Stimulated activated CD4-positive, alpha-beta T cell treated with anti-CD3 and anti-CD28 coated beads, Interleukin-2, amount 100 ng/mL, for 48 hours (primary cell): ENCODE data around the gene SMIM14.
"Not testable (repeated sequence)": the region's sequence is repeated elsewhere in the genome, so short reads cannot be mapped to it uniquely, and the experiment has no call there.

ENCODE experiments used
- DNase-seq, 2 donors: peaks; one replicate each; pipeline ENCODE4 v3.0.0-alpha.2; 2020

Gene SMIM14

GRCh38 chr4:39642885-39643552 lies 4.4 kb upstream of the SMIM14 start:
- DNase-seq: no peak

DNA sequence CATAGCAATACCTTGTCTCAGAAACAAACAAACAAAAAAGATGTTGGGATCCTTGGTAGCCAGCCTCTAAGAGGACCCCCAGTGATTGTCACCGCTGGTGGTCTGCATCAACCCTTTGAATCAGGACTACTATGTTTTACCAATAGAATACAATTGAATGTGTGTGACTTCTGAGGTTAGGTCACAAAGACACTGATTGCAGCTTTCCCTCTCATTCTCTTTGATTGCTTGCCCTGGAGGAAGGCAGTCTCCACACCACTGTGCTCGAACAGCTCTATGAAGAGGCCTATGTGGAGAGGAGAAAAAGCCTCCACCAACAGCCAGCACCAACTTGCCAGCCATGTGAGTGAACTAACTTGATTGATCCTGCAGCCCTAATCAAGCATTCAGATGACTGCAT lies 2.8 kb upstream of the SMIM14 start:
- no peak for DNase-seq

GRCh38 chr4:39637586-39638353 lies 895 bp downstream of the SMIM14 start:
- peak; percentile 2 to 7 for DNase-seq

GRCh38 chr4:39637221-39637585 lies 1.5 kb downstream of the SMIM14 start:
- no peak for DNase-seq

DNA sequence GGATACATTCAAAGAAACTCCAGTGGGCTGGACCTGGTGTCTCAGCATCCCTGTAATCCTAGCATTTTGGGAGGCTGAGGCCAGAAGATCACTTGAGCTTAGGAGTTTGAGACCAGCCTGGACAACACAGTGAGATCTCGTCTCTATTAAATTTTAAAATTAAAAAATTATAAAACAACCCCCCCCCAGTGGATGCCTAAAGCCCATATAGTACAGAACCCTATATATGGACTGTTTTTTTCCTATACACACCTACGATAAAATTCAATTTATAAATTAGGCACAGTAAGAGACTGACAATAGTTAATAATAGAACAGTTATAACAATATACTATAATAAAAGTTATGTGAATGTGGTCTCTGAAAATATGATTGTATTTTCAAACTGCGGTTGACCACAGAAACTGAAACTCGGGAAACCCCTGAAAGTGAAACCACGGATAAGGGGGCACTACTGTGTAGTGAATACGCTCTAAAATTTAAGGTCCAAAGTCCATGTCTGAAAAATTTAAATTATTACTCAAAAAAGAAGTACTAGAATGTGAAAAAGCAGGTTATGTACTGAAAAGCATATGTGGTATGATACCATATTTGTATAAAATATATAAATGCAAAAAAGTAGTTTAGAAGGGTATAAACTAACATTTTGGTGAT lies 2.0 kb downstream of the SMIM14 start:
- DNase-seq: no peak

DNA sequence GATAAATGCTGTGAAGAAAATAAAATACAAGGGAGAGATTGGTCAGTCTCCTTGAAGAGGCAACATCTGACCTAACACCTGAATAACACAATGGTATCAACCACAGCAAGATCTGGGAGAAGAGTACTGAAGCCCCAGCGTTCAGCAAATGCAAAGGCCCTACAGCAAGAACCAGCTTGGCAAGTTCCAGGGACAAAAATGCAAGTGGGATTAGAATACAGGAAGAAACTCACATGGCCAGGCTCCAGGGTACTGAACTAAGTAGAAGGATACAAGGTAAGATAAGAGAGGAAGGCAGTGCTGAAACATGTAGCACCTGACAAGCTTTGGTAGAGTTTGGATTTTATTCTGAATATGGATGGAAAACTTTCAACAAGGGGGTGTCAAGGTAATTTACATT lies 3.6 kb downstream of the SMIM14 start:
- DNase-seq: no peak

DNA sequence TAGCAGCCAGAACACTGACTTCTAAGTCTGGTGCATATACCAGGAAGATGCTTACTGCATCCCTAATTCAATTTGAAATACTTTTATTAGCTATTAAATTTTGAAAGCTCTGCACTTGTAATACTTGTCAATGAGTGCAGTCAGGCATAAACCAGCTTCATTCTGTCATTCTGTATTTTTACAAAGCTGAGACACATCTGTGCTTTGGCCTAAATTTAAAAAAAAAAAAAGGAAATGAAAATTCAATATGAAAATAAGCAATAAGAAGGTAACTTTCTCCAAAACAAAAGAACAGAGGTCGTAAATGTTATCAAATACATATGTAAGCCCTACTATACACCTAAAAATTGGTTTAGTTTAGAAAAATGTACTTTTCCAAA lies 7.0 kb downstream of the SMIM14 start:
- DNase-seq: no peak

- no peak for DNase-seq
Measured at GRCh38 chr4:39627413-39627812, 11.3 kb downstream of the SMIM14 start.

GRCh38 chr4:39626913-39627312 lies 11.8 kb downstream of the SMIM14 start:
- DNase-seq: no peak

GRCh38 chr4:39626261-39626660 lies 12.4 kb downstream of the SMIM14 start:
- no peak for DNase-seq

DNA sequence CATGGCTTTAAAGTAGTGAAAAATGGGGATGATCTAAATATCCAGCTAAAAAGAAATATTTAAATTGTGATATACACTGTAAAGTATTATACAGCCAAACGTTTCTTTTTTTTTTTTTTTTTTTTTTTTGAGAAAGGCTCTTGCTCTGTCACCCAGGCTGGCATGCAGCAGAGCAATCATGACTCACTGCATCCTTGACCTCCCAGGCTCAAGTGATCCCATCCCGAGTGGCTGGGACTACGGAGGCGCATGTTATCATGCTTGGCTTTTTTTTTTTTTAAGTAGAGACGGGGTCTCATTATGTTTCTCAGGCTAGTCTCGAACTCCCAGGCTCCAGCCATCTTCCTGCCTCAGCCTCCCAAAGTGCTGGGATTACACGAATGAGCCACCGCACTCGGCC lies 17.1 kb downstream of the SMIM14 start:
- no peak for DNase-seq

- DNase-seq: no peak
Measured at GRCh38 chr4:39620551-39621313, 17.9 kb downstream of the SMIM14 start.

DNA sequence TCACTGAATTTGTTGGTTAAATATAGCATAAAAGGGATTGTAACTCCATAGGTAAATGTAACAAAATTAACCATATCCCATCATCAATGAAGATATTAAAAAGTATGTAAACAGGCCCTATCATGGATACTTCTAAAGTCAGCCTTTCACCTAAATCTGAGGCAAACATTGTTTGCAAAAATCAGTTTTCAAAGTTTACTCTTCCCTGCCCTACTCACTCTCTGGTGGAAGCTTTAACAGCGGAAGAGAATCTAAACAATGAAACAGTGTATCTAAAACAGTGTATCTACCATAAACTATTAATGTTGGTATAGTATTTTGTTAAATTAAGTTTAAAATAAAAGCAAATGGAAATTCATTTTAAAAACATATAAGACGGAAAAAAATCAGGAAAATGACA lies 21.1 kb downstream of the SMIM14 start:
- no peak for DNase-seq

DNA sequence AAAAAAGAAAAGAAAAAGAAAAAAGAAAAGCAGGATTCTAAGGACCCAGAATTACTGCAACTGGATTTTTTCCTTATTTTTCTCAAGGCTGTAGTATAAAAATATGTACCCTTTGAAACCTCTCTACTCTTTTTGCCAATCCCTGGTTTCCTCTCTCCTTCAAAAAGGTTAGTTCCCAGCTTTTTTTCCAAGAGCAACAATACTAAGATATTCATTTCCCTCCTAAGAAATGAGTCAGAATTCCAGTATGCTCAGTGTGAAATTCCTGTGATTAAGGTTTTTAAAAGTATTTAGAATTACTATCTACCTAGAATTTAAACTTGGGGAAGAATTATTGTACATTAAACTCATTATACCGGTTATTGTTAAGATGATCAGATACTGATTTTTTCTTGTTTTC lies 22.0 kb downstream of the SMIM14 start:
- no peak for DNase-seq

GRCh38 chr4:39616112-39616511 lies 22.6 kb downstream of the SMIM14 start:
- not testable (repeated sequence) for DNase-seq

GRCh38 chr4:39614487-39615162 lies 24.0 kb downstream of the SMIM14 start:
- no peak for DNase-seq

- no peak for DNase-seq
Measured at GRCh38 chr4:39613093-39613656, 25.5 kb downstream of the SMIM14 start.

GRCh38 chr4:39609454-39609931 lies 29.2 kb downstream of the SMIM14 start:
- DNase-seq: no peak

- DNase-seq: no peak
Measured at GRCh38 chr4:39608451-39608850, 30.2 kb downstream of the SMIM14 start.

GRCh38 chr4:39606747-39607146 lies 31.9 kb downstream of the SMIM14 start:
- DNase-seq: no peak

DNA sequence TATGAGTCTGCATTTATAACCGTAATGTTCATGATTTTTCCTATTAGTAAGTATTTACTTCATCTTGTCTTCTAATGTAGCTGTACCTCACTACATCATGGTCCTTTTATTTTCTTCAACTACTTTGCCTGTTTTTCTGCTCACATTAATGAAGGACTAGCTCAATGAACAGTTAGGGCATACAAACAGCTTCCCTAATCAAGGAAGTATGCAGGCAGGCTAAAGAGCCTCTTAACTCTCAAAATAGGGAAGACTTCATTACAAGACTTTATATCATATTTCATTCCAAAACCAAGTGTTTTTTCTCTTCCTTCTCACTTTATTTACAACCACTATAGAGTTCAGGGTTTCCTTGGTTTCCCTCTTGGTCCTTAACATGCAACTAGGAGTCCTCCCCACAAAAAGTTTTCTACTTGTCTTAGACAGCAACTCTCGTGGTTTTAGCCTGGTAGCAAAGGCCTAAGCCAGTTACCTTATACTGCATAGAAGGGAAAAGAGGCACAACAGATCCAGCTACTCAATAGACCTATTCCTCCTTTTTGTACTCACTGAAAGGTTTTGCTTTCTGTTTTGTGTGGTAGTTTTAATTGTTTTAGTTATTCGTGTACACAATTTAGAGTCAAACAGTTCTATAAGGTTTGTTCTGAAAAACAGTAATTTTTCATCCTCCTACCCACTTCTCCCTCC lies 40.8 kb downstream of the SMIM14 start:
- DNase-seq: no peak

- no peak for DNase-seq
Measured at GRCh38 chr4:39596971-39597370, 41.7 kb downstream of the SMIM14 start.
